Stimulated activated CD4-positive, alpha-beta T cell treated with anti-CD3 and anti-CD28 coated beads, Interleukin-12 subunit alpha, Interleukin-12 subunit beta, amount 100 ng/mL, for 48 hours (primary cell): Measurements from ENCODE around the gene FARP1.

ENCODE experiments used
- DNase-seq, 3 donors: peaks; one replicate each; pipeline ENCODE4 v3.0.0-alpha.2; 2020; ENCODE audit warnings: low read depth in 2 of 3, low spot score in 1 of 3

The FARP1 gene

GRCh38 chr13:98325724-98326123 lies 182.8 kb downstream of the FARP1 start:
- no peak for DNase-seq

- no peak for DNase-seq
These were observed 183.4 kb downstream of the FARP1 start for GRCh38 chr13:98326291-98326690.

- DNase-seq: no peak
These were observed 184.7 kb downstream of the FARP1 start for GRCh38 chr13:98327371-98328270.

- no peak for DNase-seq
These were observed 185.6 kb downstream of the FARP1 start for GRCh38 chr13:98328511-98328910.

- no peak for DNase-seq
These were observed 189.3 kb downstream of the FARP1 start for GRCh38 chr13:98332222-98332621.

GRCh38 chr13:98332691-98333090 lies 189.8 kb downstream of the FARP1 start:
- DNase-seq: no peak

GRCh38 chr13:98333486-98333885 lies 190.6 kb downstream of the FARP1 start:
- DNase-seq: no peak

GRCh38 chr13:98334620-98335205 lies 191.8 kb downstream of the FARP1 start:
- no peak for DNase-seq

GRCh38 chr13:98335721-98336120 lies 192.8 kb downstream of the FARP1 start:
- DNase-seq: no peak

- DNase-seq: no peak
These were observed 195.4 kb downstream of the FARP1 start for GRCh38 chr13:98338310-98338709.

- DNase-seq: no peak
These were observed 197.0 kb downstream of the FARP1 start for GRCh38 chr13:98339684-98340425.

- DNase-seq: no peak
These were observed 200.1 kb downstream of the FARP1 start for GRCh38 chr13:98342953-98343352.

GRCh38 chr13:98343461-98343860 lies 200.6 kb downstream of the FARP1 start:
- no peak for DNase-seq

- no peak for DNase-seq
These were observed 201.5 kb downstream of the FARP1 start for GRCh38 chr13:98344392-98344791.

GRCh38 chr13:98345107-98345935 lies 202.4 kb downstream of the FARP1 start:
- no peak for DNase-seq

GRCh38 chr13:98346904-98347636 lies 204.2 kb downstream of the FARP1 start:
- no peak for DNase-seq

- no peak for DNase-seq
These were observed 204.9 kb downstream of the FARP1 start for GRCh38 chr13:98347756-98348155.

GRCh38 chr13:98348466-98349200 lies 205.7 kb downstream of the FARP1 start:
- no peak for DNase-seq

- no peak for DNase-seq
These were observed 206.9 kb downstream of the FARP1 start for GRCh38 chr13:98349731-98350305.
